Endothelial cell of umbilical vein (primary cell): ENCODE data around the gene MPZL2.

Experiments used
- EZH2 ChIP-seq: IDR thresholded peaks from 2 replicates; pipeline ENCODE4 v1.6.1; 2012; ENCODE audit warnings: borderline replicate concordance, low read depth, mild to moderate bottlenecking, moderate library complexity, low read length, inconsistent platforms; ENCODE audit not compliant: severe bottlenecking
- TF ChIP-seq, protein P1 (sequence below), 2 donors: IDR thresholded peaks; 1 replicate in 1 of 2; 2 replicates in 1 of 2; pipeline ENCODE4 v1.5.1; 2011; ENCODE audit warnings: low read length in 2 of 2, mild to moderate bottlenecking in 2 of 2, moderate library complexity in 2 of 2, control low read depth in 1 of 2, inconsistent platforms in 1 of 2, low read depth in 1 of 2; ENCODE audit not compliant: insufficient read depth in 1 of 2; ENCODE audit errors: extremely low read depth in 1 of 2

DNA sequence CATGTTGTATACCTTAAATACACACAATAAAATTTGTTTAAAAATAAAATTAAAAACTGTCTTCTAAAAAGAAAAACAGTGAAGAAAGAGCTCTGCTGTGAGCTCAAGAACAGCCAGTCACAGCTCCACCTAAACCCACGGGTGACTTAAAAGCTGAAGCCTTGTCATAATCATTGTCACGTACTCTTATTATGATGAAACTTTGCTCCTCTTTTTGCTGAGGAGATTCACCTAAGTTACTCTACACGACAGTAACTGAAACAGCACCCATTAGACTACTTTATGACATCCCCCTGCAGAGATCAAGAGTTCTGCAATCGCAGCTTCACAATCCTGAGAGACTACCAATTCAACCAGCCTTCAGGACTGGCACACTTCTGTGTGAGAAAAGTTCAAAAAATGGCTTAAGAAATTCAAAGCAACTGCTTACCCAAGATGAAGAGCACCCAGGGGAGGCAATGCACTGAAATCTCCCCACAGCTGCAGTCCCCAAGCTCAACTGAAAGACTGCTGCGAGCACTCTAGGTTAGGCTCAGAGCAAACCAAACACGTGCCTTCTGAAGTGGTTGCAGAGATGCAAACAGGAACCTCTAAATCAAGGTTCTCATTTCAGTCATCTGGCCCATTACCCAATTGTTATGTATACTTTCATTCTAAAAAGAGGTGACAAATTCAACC, 39.4 kb downstream of the MPZL2 start, which contains the start of gene JAML:
- TF ChIP-seq, protein P1, sequence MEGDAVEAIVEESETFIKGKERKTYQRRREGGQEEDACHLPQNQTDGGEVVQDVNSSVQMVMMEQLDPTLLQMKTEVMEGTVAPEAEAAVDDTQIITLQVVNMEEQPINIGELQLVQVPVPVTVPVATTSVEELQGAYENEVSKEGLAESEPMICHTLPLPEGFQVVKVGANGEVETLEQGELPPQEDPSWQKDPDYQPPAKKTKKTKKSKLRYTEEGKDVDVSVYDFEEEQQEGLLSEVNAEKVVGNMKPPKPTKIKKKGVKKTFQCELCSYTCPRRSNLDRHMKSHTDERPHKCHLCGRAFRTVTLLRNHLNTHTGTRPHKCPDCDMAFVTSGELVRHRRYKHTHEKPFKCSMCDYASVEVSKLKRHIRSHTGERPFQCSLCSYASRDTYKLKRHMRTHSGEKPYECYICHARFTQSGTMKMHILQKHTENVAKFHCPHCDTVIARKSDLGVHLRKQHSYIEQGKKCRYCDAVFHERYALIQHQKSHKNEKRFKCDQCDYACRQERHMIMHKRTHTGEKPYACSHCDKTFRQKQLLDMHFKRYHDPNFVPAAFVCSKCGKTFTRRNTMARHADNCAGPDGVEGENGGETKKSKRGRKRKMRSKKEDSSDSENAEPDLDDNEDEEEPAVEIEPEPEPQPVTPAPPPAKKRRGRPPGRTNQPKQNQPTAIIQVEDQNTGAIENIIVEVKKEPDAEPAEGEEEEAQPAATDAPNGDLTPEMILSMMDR (IDR thresholded peaks at IDR 0.05; ENCODE audit: extremely low read depth in 1 of 2, insufficient read depth in 1 of 2, low read depth in 1 of 2, low read length in 2 of 2) = no peak
- no peak for TF ChIP-seq EZH2
